A549 (cell line): ENCODE data around the gene SETD4. TPM values are rescaled to one million over a fixed set of nuclear protein-coding genes. Genes with fewer than 3 reads are reported as not detected.

ENCODE experiments used
- ATAC-seq, 2 experiments: fragments of 200-7000 bp in 1 of 2; fragments of >200 bp in 1 of 2; cut with Nextera tagmentation in 1 of 2; cut with Tn5 transposase in 1 of 2; 3 replicates each; pipeline versions ENCODE4 v1.8.0 to v1.9.1; 2018 to 2020; ENCODE audit warnings: mild to moderate bottlenecking in 1 of 2, moderate library complexity in 1 of 2
- CTCF ChIA-PET: fragments of 300-600 bp; sonication (Branson Sonifier 250); formaldehyde crosslinking; extraction: SDS; loops from one replicate; lab custom pipeline; 2021; ENCODE audit warnings: antibody characterized with exemption, inconsistent platforms; lab: Yijun Ruan, JAX
- POLR2A ChIA-PET: fragments of 350-600 bp; formaldehyde crosslinking; extraction: SDS; loops from one replicate; lab custom pipeline; 2021; ENCODE audit warnings: antibody characterized with exemption, inconsistent platforms; lab: Yijun Ruan, JAX
- DNase-seq, 2 experiments: peaks; one replicate each; pipeline versions ENCODE4 v3.0.0 to v3.0.0-alpha.2; 2011 to 2016; ENCODE audit warnings: low read depth in 1 of 2, low spot score in 1 of 2
- FAIRE-seq: peaks from 2 replicates; lab custom pipeline; 2011; peaks lifted over from hg19 to GRCh38; lab: Jason Lieb, UNC
- H3K27ac ChIP-seq, 2 experiments: fragments of >200 bp; sonication (Bioruptor Twin); formaldehyde crosslinking; 3 replicates each; pipeline ENCODE4 v1.5.1; 2016 to 2017
- H3K4me1 ChIP-seq: fragments of >200 bp; sonication (Bioruptor Twin); formaldehyde crosslinking; 3 replicates; pipeline ENCODE4 v1.6.1; 2016
- H3K4me2 ChIP-seq: fragments of >200 bp; sonication (Bioruptor Twin); formaldehyde crosslinking; 3 replicates; pipeline ENCODE4 v1.6.1; 2016
- H3K4me3 ChIP-seq: fragments of >200 bp; sonication (Bioruptor Twin); formaldehyde crosslinking; 3 replicates; pipeline ENCODE4 v1.5.1; 2016
- H3K9me3 ChIP-seq: fragments of >200 bp; sonication (Bioruptor Twin); formaldehyde crosslinking; 3 replicates; pipeline ENCODE4 v1.6.1; 2016
- FOSL2 ChIP-seq, 2 experiments: fragments of 450-650 bp in 1 of 2; fragments of >200 bp in 1 of 2; sonication (Bioruptor Twin) in 1 of 2; formaldehyde crosslinking; IDR thresholded peaks; 2 replicates each; pipeline versions ENCODE4 v1.5.0 to v1.6.1; 2016 to 2020; ENCODE audit warnings: mild to moderate bottlenecking in 1 of 2, moderate library complexity in 1 of 2
- HOXA7 ChIP-seq: fragments of 250-450 bp; sonication (Bioruptor Pico); IDR thresholded peaks from 2 replicates; pipeline ENCODE4 v1.5.0; 2020; ENCODE audit warnings: mild to moderate bottlenecking, moderate library complexity
- HOXB13 ChIP-seq: fragments of 250-450 bp; sonication (Bioruptor Pico); IDR thresholded peaks from 2 replicates; pipeline ENCODE4 v1.5.0; 2020; ENCODE audit warnings: low read depth, mild to moderate bottlenecking, moderate library complexity
- JUNB ChIP-seq: fragments of >200 bp; sonication (Bioruptor Twin); formaldehyde crosslinking; IDR thresholded peaks from 2 replicates; pipeline ENCODE4 v1.6.1; 2016
- KDM1A ChIP-seq: fragments of 200-600 bp; sonication (generic); IDR thresholded peaks from 2 replicates; pipeline ENCODE4 v1.6.1; 2016; ENCODE audit warnings: low read depth, mild to moderate bottlenecking
- KDM5A ChIP-seq: fragments of 200-600 bp; sonication (generic); IDR thresholded peaks from 2 replicates; pipeline ENCODE4 v1.6.1; 2016; ENCODE audit warnings: antibody characterized with exemption, mild to moderate bottlenecking
- NPAS2 ChIP-seq: fragments of 250-450 bp; sonication (Bioruptor Pico); IDR thresholded peaks from 2 replicates; pipeline ENCODE4 v1.8.0; 2022; ENCODE audit warnings: mild to moderate bottlenecking, moderate library complexity, borderline replicate concordance
- RFX5 ChIP-seq: fragments of 450-650 bp; IDR thresholded peaks from 2 replicates; pipeline ENCODE4 v1.7.1; 2014; ENCODE audit warnings: antibody characterized with exemption, mild to moderate bottlenecking, moderate library complexity
- ZC3H11A ChIP-seq: fragments of 450-650 bp; IDR thresholded peaks from 2 replicates; pipeline ENCODE4 v1.6.1; 2014; ENCODE audit warnings: antibody characterized with exemption, mild to moderate bottlenecking
- ZNF302 ChIP-seq: fragments of 250-450 bp; sonication (Bioruptor Pico); IDR thresholded peaks from 2 replicates; pipeline ENCODE4 v1.9.0; 2021; ENCODE audit warnings: inconsistent platforms, mild to moderate bottlenecking, moderate library complexity
- ZSCAN20 ChIP-seq: fragments of 250-450 bp; sonication (Bioruptor Pico); IDR thresholded peaks from 2 replicates; pipeline ENCODE4 v1.8.0; 2022; ENCODE audit warnings: mild to moderate bottlenecking, moderate library complexity
- WGBS: methylation state at CpG from one replicate; pipeline ENCODE4 v1.1.6; 2017; ENCODE audit errors: missing lambda C conversion rate; 5-methylcytosine and 5-hydroxymethylcytosine counted together
- polyA plus RNA-seq, 4 experiments: library from polyadenylated mRNA; depleted of rRNA in 3 of 4; stranded (reverse); fragments of >200 nt; fragmentation: RNase III in 1 of 4; extraction: RNeasy Plus Mini Kit Qiagen cat#74134 plus additional on column Dnase treatment in 1 of 4; gene quantifications; 2 replicates in 3 of 4; 3 replicates in 1 of 4; pipeline ENCODE4 v1.2.3, GENCODE V29; 2011 to 2017
- small RNA-seq, 6 experiments: library from RNA; depleted of rRNA; stranded (forward); fragments of <200 nt; gene quantifications; one replicate each; pipeline ENCODE3, GENCODE V24; 2012
- TF ChIP-seq, protein P1 (sequence below): IDR thresholded peaks from 2 replicates; pipeline ENCODE4 v1.6.1; 2012
- TF ChIP-seq, protein P2 (sequence below): fragments of 200-600 bp; sonication (generic); IDR thresholded peaks from 2 replicates; pipeline ENCODE4 v1.6.1; 2016; ENCODE audit warnings: antibody characterized with exemption, mild to moderate bottlenecking, moderate library complexity
- TF ChIP-seq, protein P3 (sequence below): fragments of 250-450 bp; sonication (Bioruptor Pico); IDR thresholded peaks from 2 replicates; pipeline ENCODE4 v1.5.0; 2021; ENCODE audit warnings: mild to moderate bottlenecking, moderate library complexity, borderline replicate concordance
- TF ChIP-seq, protein P4 (sequence below): fragments of >200 bp; sonication (Bioruptor Twin); formaldehyde crosslinking; IDR thresholded peaks from 3 replicates; pipeline ENCODE4 v1.6.1; 2016

The SETD4 gene
- polyA plus RNA-seq, 2 of the 4 experiments (the other 2 are of a cell fraction) = 10.3 to 17.1 TPM

DNA sequence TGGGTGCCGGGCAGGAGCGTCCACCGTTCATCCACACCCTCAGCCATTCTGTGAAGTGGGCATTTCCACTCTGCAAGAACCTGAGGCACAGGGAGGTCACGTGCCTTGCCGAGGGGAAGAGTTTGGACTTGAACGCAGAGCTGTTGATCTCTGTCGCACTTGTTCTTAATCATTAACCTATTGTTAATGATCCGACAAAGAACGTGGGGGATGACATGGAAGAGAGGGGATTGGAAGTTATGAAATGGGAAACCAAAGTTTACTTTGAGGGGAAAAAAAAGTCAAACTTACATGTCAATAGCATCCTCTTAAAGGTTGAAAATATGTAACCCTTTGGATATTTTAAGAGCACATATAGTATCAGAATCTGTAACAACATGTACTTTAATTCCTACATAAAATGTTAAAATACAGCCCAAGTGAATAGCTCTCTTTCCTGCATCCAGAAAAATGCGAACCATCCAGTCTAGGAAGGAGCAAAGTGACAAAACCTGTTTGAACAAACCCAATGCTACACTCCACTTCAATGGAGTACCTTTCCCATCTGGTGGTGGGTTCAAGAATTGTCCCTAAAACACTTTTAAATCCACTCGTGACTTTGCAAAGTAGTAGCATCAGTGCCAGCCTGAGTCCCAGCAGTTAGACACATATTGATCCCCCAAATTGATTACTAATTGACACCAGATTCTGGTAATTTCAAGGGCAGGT lies 75.5 kb downstream of the SETD4 start:
- CTCF ChIA-PET = no interaction called here
- ATAC-seq (no peak), FAIRE-seq (no peak), DNase-seq (no peak)
- Histone ChIP-seq H3K4me2 (no peak overlapping the region), H3K27ac (no peak overlapping the region), H3K4me3 (no peak overlapping the region), H3K9me3 (no peaks in the 10 kb centered on the region), H3K4me1 (no peaks in the 10 kb centered on the region)
- TF ChIP-seq ZC3H11A (no peak), FOSL2 (IDR thresholded peaks at IDR 0.05) (no peak), FOSL2 (CRISPR knock-in tag; IDR thresholded peaks at IDR 0.05) (no peak), JUNB (no peak), KDM1A (no peak), HOXA7 (no peak), ZNF302 (no peak), RFX5 (no peak), KDM5A (no peak), ZSCAN20 (no peak), NPAS2 (no peak), HOXB13 (no peak)
- TF ChIP-seq, protein P1, sequence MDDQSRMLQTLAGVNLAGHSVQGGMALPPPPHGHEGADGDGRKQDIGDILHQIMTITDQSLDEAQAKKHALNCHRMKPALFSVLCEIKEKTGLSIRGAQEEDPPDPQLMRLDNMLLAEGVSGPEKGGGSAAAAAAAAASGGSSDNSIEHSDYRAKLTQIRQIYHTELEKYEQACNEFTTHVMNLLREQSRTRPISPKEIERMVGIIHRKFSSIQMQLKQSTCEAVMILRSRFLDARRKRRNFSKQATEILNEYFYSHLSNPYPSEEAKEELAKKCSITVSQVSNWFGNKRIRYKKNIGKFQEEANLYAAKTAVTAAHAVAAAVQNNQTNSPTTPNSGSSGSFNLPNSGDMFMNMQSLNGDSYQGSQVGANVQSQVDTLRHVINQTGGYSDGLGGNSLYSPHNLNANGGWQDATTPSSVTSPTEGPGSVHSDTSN = no peak
- TF ChIP-seq, protein P2, sequence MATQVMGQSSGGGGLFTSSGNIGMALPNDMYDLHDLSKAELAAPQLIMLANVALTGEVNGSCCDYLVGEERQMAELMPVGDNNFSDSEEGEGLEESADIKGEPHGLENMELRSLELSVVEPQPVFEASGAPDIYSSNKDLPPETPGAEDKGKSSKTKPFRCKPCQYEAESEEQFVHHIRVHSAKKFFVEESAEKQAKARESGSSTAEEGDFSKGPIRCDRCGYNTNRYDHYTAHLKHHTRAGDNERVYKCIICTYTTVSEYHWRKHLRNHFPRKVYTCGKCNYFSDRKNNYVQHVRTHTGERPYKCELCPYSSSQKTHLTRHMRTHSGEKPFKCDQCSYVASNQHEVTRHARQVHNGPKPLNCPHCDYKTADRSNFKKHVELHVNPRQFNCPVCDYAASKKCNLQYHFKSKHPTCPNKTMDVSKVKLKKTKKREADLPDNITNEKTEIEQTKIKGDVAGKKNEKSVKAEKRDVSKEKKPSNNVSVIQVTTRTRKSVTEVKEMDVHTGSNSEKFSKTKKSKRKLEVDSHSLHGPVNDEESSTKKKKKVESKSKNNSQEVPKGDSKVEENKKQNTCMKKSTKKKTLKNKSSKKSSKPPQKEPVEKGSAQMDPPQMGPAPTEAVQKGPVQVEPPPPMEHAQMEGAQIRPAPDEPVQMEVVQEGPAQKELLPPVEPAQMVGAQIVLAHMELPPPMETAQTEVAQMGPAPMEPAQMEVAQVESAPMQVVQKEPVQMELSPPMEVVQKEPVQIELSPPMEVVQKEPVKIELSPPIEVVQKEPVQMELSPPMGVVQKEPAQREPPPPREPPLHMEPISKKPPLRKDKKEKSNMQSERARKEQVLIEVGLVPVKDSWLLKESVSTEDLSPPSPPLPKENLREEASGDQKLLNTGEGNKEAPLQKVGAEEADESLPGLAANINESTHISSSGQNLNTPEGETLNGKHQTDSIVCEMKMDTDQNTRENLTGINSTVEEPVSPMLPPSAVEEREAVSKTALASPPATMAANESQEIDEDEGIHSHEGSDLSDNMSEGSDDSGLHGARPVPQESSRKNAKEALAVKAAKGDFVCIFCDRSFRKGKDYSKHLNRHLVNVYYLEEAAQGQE = no peak
- TF ChIP-seq, protein P3, sequence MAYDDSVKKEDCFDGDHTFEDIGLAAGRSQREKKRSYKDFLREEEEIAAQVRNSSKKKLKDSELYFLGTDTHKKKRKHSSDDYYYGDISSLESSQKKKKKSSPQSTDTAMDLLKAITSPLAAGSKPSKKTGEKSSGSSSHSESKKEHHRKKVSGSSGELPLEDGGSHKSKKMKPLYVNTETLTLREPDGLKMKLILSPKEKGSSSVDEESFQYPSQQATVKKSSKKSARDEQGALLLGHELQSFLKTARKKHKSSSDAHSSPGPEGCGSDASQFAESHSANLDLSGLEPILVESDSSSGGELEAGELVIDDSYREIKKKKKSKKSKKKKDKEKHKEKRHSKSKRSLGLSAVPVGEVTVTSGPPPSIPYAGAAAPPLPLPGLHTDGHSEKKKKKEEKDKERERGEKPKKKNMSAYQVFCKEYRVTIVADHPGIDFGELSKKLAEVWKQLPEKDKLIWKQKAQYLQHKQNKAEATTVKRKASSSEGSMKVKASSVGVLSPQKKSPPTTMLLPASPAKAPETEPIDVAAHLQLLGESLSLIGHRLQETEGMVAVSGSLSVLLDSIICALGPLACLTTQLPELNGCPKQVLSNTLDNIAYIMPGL (CRISPR knock-in tag) = no peak
- TF ChIP-seq, protein P4, sequence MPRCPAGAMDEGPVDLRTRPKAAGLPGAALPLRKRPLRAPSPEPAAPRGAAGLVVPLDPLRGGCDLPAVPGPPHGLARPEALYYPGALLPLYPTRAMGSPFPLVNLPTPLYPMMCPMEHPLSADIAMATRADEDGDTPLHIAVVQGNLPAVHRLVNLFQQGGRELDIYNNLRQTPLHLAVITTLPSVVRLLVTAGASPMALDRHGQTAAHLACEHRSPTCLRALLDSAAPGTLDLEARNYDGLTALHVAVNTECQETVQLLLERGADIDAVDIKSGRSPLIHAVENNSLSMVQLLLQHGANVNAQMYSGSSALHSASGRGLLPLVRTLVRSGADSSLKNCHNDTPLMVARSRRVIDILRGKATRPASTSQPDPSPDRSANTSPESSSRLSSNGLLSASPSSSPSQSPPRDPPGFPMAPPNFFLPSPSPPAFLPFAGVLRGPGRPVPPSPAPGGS = no peak
- POLR2A ChIA-PET = no interaction called here
- WGBS = 14% methylated on average over 11 of the region's 11 CpGs

Small RNAs within 50 kb of the gene (small RNA-seq; reads per million reads assigned to genes)
- 0 reads per million in 6 experiments for gene RNU6-992P

Other genes starting within 250 kb of the SETD4 start
- gene CBR1, start 9.5 kb upstream of the SETD4 start, polyA plus RNA-seq (2011; rRNA removed) = 154 and 165 TPM in 2 replicates
- gene CBR1, start 9.5 kb upstream of the SETD4 start, polyA plus RNA-seq (2017; fragmentation: RNase III; extraction: RNeasy Plus Mini Kit Qiagen cat#74134 plus additional on column Dnase treatment) = 203 to 211 TPM (median 208 TPM) in 3 replicates
- gene CBR3, start 74.6 kb upstream of the SETD4 start, polyA plus RNA-seq (2011; rRNA removed) = 5.2 and 6.1 TPM in 2 replicates
- 5.9 to 6.5 TPM (median 6.5 TPM) in 3 replicates for gene CBR3, start 74.6 kb upstream of the SETD4 start, polyA plus RNA-seq (2017; fragmentation: RNase III; extraction: RNeasy Plus Mini Kit Qiagen cat#74134 plus additional on column Dnase treatment)
- 3.5 and 4.5 TPM in 2 replicates for gene DOP1B, start 96.3 kb upstream of the SETD4 start, polyA plus RNA-seq (2011; rRNA removed)
- gene DOP1B, start 96.3 kb upstream of the SETD4 start, polyA plus RNA-seq (2017; fragmentation: RNase III; extraction: RNeasy Plus Mini Kit Qiagen cat#74134 plus additional on column Dnase treatment) = 2.8 to 3.8 TPM (median 3.0 TPM) in 3 replicates